GM19395 (cell line): ENCODE results near the gene SAMD4B.
A peak's percentile ranks its signal among the peaks of the same experiment; 100 is the strongest.

Experiments
- ATAC-seq: cut with Tn5 transposase; IDR thresholded peaks from one replicate; pipeline ENCODE4 v1.9.1; 2021; ENCODE audit warnings: mild to moderate bottlenecking, moderate library complexity; ENCODE audit not compliant: unreplicated experiment

The SAMD4B gene

DNA sequence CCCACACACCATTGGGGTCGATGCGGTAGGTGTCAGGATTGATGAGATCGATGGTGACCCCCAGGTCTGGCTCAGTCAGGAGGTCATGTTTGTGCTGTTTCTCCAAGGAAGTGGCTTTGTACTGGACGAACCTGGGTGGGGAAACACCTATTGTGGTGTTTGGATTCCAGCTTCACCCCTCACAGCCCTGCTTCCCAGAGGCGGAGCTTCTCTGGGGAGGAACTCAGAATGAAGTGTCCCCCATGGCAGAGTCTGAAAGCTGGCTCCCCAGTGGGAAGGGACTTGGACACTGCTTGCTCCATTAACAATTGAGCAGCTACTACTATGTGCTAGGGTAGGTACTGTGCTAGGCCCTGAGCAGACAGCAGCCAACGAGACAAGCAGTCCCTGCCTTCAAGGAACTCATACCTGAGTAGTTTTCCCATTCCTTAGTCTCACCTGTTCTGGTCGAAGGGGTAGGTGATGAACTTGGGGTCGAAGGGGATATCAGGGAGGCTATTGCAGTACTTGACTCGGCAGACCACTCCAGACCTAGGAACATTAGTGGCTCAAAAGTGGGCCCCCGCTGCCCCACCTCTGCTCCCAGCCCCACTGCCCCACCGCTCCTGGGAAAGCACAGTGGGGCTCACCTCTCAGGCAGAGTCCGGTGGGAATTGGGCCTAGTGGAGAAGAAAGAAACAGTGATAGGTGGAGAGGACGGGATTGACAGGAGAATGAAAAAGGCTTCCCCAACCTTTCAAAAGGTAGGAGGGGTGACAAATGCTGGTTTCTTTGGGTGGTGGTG, 47.6 kb downstream of the SAMD4B start:
- no peak for ATAC-seq

DNA sequence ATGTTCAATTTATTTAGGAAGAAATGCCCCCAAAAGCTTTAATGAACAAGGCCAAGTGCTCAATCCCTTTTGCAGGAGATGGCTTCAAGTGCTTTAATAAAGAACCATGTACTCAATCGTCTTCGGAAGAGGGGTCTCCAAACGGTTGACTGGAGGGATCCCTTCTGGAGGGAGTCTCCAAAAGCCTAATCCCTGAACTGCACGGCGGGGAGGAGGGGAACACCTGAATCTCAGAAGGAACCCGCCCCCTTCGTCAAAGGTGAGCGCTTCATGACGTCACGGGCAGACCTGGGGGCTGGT, 48.2 kb downstream of the SAMD4B start:
- ATAC-seq = no peak

DNA sequence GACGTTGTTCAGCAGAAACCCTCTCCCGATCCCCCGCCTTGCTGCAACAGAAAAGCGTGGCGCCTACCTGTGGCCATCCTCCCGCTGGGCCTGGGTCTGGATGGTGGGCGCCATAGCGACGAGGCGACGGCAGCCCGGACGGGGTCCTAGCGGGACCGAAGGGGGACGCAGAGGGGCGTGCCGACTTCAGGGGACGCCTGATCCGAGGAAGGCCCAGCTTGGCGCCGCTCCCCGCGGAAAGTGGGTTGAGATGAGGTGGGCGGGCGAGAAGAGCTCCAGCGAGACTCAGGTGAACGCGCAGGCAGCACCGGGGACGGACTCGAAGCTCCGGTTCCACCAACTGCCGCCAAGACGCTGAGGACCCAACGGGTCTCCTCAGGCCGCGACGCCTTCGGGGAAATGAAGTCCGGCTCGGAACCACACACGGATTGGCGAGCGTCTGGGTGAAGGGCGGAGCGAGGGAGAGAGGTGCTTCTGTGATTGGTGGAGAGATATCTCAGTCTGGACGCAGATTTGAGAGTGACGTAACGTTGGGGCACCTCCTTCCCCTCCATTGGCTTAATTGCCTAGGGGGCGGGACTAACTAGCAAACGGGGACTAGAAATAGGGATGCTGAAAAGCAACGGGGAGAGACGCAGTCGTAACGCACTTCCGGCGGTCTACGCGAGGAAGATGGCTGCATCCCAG, 48.7 kb downstream of the SAMD4B start, which contains the start of the genes MED29 and PAF1:
Gene MED29, plus strand, starts transcription at position 628 of the 687 bp plus-strand sequence. Its CDS starts 45 bp downstream, at position 673.
Gene PAF1, minus strand, starts transcription at position 356 of the 687 bp plus-strand sequence. Its CDS starts 242 bp downstream, at position 114.
- peak; percentile 89 for ATAC-seq

DNA sequence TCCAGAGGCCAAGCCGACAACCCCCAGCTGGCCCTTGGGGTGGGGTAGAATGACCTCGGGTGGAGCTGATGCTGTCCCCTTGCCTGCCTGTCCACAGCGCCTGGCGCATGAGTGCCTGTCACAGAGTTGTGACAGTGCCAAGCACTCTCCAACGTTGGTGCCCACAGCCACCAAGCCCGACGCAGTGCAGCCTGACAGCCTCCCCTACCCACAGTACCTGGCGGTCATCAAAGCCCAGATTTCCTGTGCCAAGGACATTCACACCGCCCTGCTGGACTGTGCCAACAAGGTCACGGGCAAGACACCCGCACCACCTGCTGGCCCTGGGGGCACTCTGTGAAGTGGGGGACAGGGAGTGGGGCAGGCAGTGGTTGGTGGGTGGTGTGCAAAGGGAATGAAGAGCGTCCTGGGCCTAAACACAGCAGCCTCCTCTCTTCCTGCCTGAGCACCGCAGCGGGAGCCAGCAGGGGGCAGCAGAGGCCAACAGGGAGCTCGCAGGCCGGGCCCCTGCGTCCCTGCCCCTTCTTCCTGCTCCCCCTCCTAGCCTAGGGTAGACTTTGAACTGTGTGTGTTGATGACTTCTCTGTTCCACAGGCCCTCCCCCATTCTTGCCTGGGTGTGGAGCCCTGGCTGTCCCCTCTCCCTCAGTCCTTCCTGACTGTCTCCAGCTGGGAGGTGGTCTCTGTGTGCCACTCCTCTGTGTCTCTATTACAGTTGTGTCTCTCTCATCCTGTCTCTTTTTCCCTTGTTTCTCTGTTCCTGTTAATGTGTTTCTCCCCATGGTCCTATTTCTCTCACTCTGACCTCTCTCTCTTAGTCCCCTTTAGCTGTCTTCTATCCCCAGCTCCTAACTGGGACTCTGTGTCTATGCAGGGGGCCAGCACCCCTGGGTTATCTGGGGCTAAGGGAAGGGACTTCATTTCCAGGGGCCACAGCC, 55.4 kb downstream of the SAMD4B start:
- ATAC-seq = no peak

DNA sequence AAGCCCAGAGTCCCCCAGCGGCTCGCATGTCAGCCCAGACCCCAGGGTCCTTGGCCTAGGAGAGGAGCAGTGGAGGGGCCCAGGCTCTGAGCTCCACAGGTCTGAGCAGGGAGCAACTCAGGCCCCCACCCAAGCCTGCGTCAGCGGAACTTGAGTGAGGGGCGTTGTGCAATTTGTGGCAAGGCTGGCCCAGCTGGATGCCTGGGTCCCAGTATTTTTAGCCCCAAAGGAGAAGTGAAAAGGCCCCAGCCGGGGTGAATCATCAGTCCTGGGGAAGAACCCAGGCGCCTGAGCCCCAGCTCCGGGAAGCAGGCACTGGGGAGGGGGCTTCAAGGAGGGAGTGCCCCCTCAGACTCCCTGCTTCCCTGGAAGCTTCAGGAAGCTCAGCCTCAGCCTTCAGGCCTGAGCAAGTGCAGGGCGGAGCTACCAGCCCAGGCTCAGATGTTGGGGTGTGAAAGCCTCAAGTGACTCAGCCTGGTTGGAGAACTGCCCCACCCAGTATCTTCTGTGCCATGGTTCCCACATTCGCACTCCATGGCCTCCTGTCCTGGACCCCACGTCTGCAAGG, 56.2 kb downstream of the SAMD4B start:
- no peak for ATAC-seq

DNA sequence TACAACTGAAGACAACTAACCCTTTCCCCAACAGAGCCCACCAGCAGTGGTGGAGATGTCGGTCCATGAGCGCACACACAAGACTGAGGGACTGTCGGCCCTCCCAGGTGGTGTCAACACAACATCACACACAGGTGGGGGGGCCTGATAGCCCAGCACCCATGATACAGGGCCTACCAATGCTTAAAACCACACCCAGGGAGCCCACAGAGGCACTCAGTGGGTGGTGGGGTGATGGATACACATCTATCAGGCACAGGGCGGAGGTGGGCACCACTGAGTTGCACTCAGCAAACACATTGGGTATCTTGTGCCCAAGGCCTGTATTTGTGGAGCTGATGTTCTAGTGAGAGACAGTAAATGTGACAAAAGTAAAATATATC, 57.4 kb downstream of the SAMD4B start:
- no peak for ATAC-seq

DNA sequence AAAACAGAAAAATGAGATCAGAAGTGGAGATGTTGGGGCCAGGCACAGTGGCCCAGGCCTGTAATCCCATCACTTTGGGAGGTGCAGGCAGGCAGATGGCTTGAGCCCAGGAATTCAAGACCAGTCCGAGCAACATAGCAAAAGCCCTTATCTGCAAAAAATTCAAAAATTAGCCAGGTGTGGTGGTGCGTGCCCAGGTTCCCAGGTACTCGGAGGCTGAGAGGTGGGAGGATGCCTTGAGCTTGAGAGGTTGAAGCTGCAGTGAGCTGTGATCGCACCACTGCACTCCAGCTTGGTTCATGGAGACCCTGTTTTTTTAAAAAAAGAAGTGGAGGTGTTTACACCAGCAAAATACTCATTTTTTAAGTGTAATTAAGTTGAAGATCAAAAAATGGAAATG, 57.8 kb downstream of the SAMD4B start:
- ATAC-seq = no peak

DNA sequence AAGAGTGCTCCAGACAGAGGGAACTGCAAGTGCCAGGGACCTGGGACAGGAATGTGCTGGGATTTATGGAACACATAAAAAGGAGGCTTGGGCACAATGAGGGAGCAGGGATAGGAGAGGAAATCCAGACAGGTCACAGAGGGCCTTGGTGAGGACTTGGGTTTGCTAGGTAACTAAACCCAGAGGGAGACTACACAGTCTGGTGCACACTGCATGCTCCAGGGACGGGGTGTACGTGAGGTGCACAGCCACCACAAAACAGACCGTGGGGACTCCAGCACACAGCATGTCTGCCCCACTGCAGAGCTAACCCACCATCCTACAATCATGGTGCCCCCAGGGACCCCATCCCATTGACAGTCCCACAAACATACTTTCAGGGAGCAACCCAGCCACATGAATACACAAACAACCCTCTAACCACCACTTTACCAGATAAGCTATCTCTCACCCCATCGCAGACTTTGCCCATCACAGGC, 58.9 kb downstream of the SAMD4B start:
- ATAC-seq = no peak

DNA sequence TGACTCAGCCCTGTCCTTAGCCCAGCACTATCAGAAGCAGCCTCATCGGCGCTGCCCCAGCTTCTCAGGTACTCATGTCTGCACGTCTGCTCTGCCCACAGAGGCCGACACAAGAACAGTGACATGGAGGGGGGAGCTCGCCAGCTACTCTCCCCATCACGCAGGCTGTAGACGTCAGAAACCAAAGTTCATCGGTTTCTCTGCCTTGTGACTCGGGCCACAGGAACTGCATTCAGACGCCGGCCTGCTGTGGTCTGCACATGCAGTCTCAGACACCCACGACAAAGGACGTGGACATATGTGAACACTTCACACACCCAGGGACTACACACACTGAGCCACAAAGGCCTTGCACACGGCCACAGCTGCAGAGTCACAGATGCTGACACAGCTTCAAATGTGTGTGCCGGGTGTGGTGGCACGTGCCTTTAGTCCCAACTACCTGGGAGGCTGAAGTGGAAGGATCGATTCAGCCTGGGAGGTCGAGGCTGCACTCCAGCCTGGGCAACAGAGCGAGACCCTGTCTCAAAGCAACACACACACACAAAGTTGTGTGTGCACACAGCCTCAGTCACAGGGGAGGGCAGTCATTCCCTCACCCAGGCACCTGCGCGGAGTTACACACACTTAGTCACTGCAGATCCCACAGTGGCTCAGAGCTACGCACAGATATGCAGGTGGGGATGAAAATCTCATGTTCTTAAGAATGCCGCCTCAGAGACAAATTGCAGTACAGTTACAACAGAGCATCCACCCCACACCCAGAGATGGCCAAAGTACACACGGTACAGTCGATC, 59.5 kb downstream of the SAMD4B start:
- no peak for ATAC-seq

DNA sequence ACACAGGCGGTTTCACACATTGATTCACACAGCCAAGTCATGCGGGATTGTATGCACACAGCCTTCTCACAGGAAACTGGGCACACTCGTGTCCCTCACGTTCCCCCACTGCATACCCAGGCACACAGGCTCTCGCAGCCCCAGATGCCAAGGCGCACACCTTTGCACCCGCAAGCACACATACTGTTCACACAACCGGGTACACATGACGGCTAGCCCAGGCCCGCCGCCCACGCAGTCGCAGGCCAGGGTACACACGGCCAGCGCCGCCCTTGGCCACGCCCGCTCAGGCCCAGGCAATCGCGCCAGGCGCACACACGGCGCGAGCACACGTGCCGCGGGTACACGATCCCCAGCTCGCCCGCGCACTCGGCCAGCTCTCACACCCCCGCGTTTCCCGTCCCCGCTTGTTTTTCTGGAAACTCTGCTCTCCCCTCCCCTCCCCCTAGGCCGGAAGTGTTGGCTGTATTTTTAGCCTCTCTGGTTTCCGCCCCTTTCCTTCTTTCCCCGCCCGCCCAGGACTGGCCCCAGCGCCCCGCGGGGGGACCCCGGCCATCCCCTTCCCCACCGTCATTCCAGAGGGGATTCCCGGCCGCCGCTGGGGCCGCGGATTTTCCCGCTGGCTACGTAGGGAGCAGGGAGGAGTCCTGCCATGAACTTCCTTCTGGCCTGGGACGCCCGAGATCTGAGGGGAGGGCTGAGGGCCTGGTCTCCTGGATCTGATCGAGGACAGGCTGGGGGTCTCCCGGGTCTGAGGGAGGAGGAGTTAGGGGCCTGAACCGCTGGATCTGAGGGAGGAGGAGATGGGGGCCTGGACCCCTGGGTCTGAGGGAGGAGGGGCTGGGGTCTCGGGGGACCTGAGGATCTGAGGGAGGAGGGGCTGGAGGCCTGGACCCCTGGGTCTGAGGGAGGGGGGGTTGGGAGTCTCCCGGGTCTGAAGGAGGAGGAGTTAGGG, 60.4 kb downstream of the SAMD4B start:
- no peak for ATAC-seq

DNA sequence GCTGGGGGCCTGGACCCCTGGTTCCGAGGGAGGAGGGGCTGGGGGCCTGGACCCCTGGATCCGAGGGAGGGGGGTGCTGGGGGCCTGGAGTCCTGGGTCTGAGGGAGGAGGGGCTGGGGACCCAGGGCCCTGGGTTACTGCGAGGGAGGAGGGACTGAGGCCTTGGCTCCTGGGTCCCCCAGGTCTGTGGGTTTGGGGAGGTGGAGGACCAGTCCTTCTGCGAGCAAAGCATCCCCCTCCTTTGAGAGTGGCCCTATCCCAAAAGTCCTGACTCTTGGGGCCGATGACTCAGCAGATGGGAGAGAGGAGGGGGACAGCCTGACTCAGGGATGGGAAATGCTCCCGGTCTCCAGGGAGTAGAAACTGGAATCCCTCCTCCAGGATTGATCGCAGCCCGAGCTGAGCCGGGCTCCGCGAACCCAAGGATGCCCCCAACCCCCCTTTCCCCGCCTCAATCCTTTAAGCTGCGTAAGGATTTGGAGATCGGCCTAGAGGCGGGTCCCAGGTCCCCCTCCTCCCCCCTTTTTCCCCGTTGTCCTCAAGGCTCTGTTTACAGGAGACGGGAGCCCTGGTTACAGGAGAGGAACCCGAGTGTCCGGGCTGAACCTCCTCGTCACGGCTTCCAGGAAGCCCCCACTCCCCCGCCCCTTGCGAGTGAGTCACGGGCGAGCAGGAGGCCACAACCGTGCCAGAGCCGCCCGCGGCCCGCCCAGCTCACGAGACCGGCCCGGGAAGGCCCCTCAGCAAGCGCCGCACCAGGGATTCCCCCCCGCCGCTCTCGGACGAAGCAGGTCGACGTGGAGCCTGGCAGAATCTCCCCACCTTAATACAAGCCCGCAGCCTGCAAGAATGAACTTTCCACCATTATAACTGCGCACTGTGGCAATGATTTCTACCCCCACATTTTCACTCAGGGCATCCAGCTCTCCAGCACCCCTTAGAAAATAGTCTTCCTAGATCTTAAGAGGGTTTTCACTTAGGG, 61.4 kb downstream of the SAMD4B start:
- ATAC-seq = peak; percentile 25

DNA sequence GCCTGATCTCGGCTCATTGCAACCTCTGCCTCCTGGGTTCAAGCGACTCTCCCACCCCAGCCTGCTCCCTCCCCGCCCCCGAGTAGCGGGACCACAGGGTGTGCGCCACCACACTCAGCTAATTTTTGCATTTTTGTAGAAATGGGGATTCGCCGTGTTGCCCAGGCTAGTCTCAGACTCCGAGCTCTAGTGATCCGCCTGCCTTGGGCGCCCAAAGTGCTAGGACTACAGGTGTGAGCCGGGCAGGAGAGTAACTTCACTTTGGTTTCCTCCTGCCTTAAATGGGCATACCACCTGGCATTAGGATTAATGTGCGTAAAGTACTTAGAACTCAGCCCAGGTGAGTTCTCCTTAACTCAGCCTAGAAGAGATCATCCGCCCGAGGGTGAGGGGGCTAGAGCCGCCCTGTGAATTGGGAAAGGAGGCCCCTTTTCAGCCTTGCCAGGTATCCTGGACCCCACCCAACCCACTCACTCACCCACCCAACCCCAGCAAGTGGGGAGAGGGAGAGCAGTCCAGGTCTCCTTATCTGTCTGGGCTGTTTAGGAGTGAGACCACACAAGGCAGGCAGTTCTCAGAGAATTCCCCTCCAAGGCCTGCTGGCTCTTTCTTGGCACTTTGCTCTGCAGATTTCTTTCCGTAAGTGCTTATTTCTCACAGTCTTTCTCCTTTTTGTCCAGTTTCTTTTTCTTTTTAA, 63.2 kb downstream of the SAMD4B start:
- ATAC-seq = no peak

DNA sequence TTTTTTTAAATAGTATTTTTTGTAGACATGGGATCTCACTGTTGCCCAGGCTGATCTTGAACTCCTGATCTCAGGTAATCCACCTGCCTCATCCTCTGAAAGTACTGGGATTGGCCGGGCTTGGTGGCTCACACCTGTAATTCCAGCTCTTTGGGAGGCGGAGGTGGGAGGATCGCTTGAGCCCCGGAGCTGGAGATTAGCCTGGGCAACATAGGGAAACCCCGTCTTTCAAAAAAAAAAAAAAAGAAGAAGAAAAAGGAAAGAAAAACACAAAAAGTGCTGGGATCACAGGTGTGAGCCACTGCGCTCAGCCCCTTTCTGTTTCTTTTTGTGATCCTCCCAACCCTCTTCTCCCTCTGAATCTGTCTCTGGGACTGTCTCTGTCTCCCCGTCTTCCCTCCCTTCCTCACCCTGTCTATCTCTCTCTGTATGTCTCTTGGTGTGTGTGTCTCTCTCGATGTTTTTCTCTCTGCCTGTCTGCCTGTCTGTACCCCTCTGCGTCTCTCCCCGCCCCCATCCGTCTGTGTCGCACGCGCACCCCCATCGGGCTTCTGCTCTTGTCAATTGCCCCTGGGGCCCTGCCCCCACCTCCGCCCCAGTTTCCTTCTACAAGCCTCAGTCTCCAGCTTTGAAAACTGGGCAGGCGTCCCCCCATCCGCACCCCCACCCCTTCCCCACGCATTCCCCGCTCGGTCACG, 63.9 kb downstream of the SAMD4B start:
- ATAC-seq = no peak

DNA sequence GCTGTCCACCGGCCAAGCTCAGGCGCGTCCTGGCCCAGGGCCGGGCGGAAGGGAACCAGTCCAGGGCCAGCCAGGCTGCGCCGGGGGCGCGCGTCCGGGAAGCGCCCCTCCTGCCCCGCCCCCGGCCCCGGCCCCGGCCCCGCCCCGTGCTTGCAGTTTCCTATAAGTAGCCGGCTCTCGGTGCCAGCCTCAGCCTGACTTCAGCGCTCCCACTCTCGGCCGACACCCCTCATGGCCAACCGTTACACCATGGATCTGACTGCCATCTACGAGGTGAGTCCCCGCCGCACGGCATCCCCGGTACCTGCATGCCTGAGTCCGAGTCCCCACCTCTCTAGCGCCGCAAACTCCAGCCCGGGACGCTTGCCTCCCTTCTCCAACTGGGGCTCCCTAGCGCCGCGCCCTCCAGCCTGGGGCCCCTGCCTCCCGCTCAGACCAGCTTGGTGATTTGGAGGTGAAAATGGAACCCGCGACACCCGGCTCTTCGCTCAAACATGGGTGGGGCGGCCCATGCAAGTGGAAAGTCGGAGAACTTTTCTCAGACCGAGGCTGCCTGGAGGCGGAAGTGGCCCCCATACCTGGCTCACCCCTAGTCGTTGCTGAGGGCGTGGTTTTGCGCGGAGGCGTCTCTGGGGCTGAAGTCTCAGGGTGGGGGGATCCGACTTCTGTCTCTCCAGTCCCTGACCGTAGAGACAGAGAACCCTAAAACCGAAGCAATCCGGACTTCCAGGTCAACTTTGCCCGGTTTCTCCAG, 64.6 kb downstream of the SAMD4B start, which contains the start of gene ZFP36:
Gene ZFP36, plus strand, starts transcription at position 192 of the 754 bp plus-strand sequence. Its CDS starts 58 bp downstream, at position 250.
- ATAC-seq = no peak

DNA sequence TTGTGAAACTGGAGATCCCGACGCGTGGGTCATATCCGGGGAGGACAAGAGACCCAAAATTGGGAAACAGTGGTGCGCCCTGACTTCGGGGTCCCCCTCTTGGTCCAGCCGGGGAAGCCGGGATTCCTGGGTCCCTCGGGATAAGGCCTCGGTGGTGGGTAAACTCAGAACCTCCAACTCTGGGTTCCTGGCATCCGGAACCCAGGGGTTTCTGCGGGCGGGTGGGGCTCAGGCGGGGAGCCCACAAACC, 65.1 kb downstream of the SAMD4B start:
- ATAC-seq = no peak
